HG02938 (cell line): ENCODE results near the gene PHF12.

Experiments
- ATAC-seq: cut with Tn5 transposase; IDR thresholded peaks from one replicate; pipeline ENCODE4 v1.9.1; 2021; ENCODE audit warnings: mild to moderate bottlenecking, moderate library complexity; ENCODE audit not compliant: unreplicated experiment

PHF12 gene

GRCh38 chr17:28955408-28955807 lies 4.1 kb upstream of the PHF12 start:
- ATAC-seq: no peak

- no peak for ATAC-seq
These were observed 3.6 kb upstream of the PHF12 start for GRCh38 chr17:28954886-28955285.

- no peak for ATAC-seq
These were observed 2.3 kb upstream of the PHF12 start for GRCh38 chr17:28953444-28954118.

GRCh38 chr17:28951991-28952975 lies 965 bp upstream of the PHF12 start:
- ATAC-seq: peak; percentile 60

- ATAC-seq: no peak
These were observed 428 bp downstream of the PHF12 start for GRCh38 chr17:28950752-28951427.

- ATAC-seq: no peak
These were observed 1.1 kb downstream of the PHF12 start for GRCh38 chr17:28950017-28950751.

- no peak for ATAC-seq
These were observed 1.9 kb downstream of the PHF12 start for GRCh38 chr17:28949185-28950016.

- ATAC-seq: no peak
These were observed 2.5 kb downstream of the PHF12 start for GRCh38 chr17:28948873-28949184.

- no peak for ATAC-seq
These were observed 3.0 kb downstream of the PHF12 start for GRCh38 chr17:28948342-28948741.

GRCh38 chr17:28947639-28948038 lies 3.7 kb downstream of the PHF12 start:
- no peak for ATAC-seq

GRCh38 chr17:28946239-28946638 lies 5.1 kb downstream of the PHF12 start:
- ATAC-seq: no peak

- no peak for ATAC-seq
These were observed 6.2 kb downstream of the PHF12 start for GRCh38 chr17:28944862-28945741.

GRCh38 chr17:28944343-28944742 lies 7.0 kb downstream of the PHF12 start:
- ATAC-seq: no peak

GRCh38 chr17:28942925-28943324 lies 8.4 kb downstream of the PHF12 start:
- ATAC-seq: no peak

- no peak for ATAC-seq
These were observed 10.1 kb downstream of the PHF12 start for GRCh38 chr17:28941251-28941650.

GRCh38 chr17:28940675-28941074 lies 10.6 kb downstream of the PHF12 start:
- ATAC-seq: no peak

GRCh38 chr17:28940142-28940541 lies 11.2 kb downstream of the PHF12 start:
- ATAC-seq: no peak

GRCh38 chr17:28938552-28938951 lies 12.8 kb downstream of the PHF12 start:
- no peak for ATAC-seq
